ENCODE results near the gene ZNF532. TPM values are rescaled to one million over a fixed set of nuclear protein-coding genes. Genes with fewer than 3 reads are reported as not detected.

ZNF532 gene
- total RNA-seq, 1 donor = 42.6 TPM

DNA sequence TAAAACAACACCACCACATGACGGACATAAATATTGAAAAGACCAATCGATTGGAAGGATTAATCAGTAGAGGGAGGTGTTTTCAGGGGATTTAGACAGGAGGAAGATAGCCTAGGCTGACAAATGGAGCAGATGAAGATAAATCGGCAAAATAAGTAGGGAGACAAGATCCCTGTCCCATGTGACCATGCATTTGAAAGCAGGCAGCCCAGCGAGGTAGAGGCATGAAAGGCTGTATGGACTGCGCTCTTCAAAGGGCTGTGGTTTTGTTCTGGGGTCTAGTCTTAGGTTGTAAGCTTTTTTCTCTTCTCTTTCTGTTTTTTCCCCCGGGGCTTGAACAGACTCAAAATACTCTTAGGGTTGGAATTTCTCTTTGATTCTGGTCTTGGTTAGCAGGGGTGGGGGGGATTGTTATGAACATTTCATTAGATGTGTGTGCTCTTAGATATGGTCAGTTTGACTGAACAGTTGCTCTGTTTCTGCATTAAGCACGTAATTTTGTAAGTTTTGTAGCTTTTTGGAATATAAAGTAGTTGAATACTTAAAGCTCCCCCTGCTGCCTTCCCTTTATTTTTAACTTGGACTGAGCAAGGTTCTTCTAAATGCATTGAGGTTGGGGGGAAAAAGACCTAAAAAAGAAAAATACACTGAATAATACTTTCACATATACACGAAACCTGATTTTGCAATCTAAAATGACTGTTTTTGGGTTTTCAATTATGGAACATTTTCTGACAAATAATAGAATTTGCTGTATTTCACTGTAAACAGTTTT, 32.2 kb downstream of the ZNF532 start:
- TF ChIP-seq, protein P1, sequence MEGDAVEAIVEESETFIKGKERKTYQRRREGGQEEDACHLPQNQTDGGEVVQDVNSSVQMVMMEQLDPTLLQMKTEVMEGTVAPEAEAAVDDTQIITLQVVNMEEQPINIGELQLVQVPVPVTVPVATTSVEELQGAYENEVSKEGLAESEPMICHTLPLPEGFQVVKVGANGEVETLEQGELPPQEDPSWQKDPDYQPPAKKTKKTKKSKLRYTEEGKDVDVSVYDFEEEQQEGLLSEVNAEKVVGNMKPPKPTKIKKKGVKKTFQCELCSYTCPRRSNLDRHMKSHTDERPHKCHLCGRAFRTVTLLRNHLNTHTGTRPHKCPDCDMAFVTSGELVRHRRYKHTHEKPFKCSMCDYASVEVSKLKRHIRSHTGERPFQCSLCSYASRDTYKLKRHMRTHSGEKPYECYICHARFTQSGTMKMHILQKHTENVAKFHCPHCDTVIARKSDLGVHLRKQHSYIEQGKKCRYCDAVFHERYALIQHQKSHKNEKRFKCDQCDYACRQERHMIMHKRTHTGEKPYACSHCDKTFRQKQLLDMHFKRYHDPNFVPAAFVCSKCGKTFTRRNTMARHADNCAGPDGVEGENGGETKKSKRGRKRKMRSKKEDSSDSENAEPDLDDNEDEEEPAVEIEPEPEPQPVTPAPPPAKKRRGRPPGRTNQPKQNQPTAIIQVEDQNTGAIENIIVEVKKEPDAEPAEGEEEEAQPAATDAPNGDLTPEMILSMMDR (IDR thresholded peaks at IDR 0.05; ENCODE audit: insufficient read depth, low read length) = no peak
- no peak for DNase-seq (ENCODE audit: low read depth)
- no peak overlapping the region for H3K4me3 ChIP-seq (ENCODE audit: low read depth, low read length)

DNA sequence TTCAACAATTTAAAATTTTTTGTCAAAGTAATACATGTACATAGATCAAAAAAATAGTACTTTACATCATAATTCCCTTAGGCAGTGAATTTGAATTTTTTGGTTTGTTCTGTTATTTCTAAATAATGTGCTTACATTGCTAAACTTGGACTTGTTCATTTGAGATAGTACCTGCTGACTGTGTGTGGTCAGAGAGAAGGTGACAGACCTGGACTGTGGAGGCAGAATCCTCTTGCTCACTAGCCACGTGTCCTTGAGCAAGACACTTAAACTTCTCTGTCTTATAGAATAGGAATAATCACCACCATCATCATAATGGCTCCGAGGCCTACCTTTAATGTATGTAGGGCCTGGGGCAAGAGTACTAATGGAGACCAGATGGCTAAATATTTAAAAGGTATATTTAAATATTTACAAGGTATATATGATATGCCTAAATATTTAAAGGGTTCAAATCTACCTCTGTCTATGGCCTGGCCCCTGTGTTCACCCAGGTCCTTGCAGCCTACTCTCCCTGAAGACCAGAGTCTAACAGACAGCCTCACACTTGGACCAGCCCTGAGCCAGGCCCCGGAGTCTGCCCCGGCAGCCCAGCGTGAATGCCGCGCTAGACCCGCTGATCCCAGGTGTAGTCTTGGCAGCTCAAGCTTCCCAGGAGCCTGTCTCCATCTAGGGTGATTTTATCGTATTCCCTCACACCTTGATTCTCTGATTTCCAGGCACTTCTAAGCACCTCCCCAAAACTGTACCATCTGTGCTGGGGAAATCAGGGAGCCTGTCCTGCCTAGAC, 33.5 kb downstream of the ZNF532 start:
- DNase-seq (ENCODE audit: low read depth) = no peak
- TF ChIP-seq, protein P1 (IDR thresholded peaks at IDR 0.05; ENCODE audit: insufficient read depth, low read length) = no peak
- no peak overlapping the region for H3K4me3 ChIP-seq (ENCODE audit: low read depth, low read length)

DNA sequence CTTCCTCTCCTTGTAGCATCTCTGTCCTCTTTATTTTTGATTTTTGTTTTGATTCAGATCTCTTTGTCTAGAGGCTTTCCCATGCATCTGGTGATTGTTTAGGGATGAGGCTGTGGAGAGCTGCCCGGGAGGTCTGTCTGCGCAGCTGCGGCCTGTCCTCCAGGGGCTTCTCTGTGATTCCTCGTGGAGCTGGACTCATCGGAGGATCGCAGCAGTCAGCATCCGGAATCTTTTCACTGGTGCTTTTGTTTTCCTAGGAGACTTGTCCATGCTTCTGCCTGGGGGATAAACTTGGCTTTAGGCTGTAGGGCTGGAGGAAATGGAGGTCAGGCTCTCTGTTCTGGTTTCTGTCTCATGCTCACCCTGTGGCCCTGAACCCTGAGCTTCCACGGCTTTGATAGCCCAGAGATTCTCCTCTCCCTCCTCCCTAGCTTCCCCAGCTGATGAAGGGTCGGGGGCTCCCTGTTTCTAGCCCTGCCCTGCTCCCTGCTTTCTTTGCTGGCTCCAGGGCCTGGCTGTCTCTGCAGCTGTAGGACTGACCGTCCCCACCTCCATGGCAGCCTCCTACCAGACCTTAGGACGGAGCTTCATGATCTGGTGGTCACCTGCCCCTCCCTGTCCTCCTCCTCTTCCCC, 35.5 kb downstream of the ZNF532 start:
- no peak overlapping the region for H3K4me3 ChIP-seq (ENCODE audit: low read depth, low read length)
- no peak for DNase-seq (ENCODE audit: low read depth)
- TF ChIP-seq, protein P1 (IDR thresholded peaks at IDR 0.05; ENCODE audit: insufficient read depth, low read length) = no peak

GRCh38 chr18:58901143-58901542, 36.5 kb downstream of the ZNF532 start:
- TF ChIP-seq, protein P1 (IDR thresholded peaks at IDR 0.05; ENCODE audit: insufficient read depth, low read length) = no peak
- no peak for DNase-seq (ENCODE audit: low read depth)
- no peak overlapping the region for H3K4me3 ChIP-seq (ENCODE audit: low read depth, low read length)

DNA sequence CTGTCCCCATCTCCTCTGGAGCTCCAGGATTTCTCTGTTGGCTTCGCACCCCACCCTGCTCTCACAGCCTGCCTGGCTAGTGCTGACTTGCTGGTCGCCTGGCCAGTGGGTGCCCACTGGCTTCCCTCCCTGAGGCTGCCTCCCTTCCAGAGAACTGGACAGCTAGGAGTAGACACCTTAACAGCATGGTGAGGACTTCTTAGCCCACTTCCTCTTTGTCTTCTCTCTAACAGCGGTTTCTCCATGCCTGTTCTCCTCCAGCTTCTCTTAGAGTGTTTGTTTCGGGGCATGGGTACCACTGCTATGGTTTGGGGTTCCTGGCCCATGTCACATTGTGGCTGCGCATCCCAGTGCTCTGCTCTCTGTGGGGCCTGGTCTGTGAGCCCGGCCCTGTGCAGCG, 37.1 kb downstream of the ZNF532 start:
- no peak overlapping the region for H3K4me3 ChIP-seq (ENCODE audit: low read depth, low read length)
- DNase-seq (ENCODE audit: low read depth) = no peak
- TF ChIP-seq, protein P1 (IDR thresholded peaks at IDR 0.05; ENCODE audit: insufficient read depth, low read length) = no peak

DNA sequence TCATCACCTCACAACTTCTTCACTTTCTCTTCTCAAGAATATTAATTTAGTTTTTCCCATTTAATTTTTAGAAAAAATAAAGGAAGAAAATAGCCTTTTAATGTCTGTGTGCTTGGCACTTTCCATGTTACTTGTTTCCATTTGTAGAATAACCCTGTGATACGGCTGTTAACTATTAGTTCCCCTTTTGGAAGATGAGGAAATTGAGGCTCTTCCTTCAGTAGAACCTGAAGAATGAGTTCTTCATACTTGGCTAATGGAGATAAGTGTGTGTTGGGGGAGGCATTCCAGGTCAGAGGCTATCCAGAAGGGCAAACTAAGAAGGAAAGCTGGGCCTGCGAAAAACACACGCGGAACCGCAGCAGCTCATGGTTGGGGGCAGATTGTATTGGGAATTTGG, 38.3 kb downstream of the ZNF532 start:
- H3K4me3 ChIP-seq (ENCODE audit: low read depth, low read length) = no peak overlapping the region
- TF ChIP-seq, protein P1 (IDR thresholded peaks at IDR 0.05; ENCODE audit: insufficient read depth, low read length) = no peak
- DNase-seq (ENCODE audit: low read depth) = no peak
